ENCODE data around the gene MYL1. TPM values are rescaled to one million over a fixed set of nuclear protein-coding genes. Genes with fewer than 3 reads are reported as not detected.

The MYL1 gene
- total RNA-seq, 1 donor from 2014 or later: not detected

GRCh38 chr2:210268281-210268680 lies 46.7 kb downstream of the MYL1 start:
- intact Hi-C loops (cut with micrococcal nuclease): no loop called here

- intact Hi-C loops (cut with micrococcal nuclease): no loop called here
Observed at GRCh38 chr2:210267698-210268097, 47.3 kb downstream of the MYL1 start.

- intact Hi-C loops (cut with micrococcal nuclease): no loop called here
Observed at GRCh38 chr2:210264282-210264681, 50.7 kb downstream of the MYL1 start.

GRCh38 chr2:210263841-210264240 lies 51.1 kb downstream of the MYL1 start:
- intact Hi-C loops (cut with micrococcal nuclease): no loop called here

- intact Hi-C loops (cut with micrococcal nuclease): no loop called here
Observed at GRCh38 chr2:210262036-210262435, 52.9 kb downstream of the MYL1 start.

GRCh38 chr2:210259687-210260086 lies 55.3 kb downstream of the MYL1 start:
- intact Hi-C loops (cut with micrococcal nuclease): no loop called here

- intact Hi-C loops (cut with micrococcal nuclease): no loop called here
Observed at GRCh38 chr2:210252699-210253606, 62.0 kb downstream of the MYL1 start.

GRCh38 chr2:210250622-210251021 lies 64.4 kb downstream of the MYL1 start:
- intact Hi-C loops (cut with micrococcal nuclease): no loop called here

Other genes starting within 250 kb of the MYL1 start
- 4.8 and 7.9 TPM in 2 replicates for gene KANSL1L, start 143.8 kb downstream of the MYL1 start, total RNA-seq
- gene ACADL, start 89.7 kb downstream of the MYL1 start, total RNA-seq: not detected in 2 replicates
- 33.3 and 35.8 TPM in 2 replicates for gene LANCL1, start 161.6 kb upstream of the MYL1 start, total RNA-seq
- 1.0 and 1.2 TPM in 2 replicates for gene CPS1, start 241.4 kb upstream of the MYL1 start, total RNA-seq

Measured in T-helper 2 cell treated with Interferon-gamma antibody and Interleukin-4, amounts not matched to agents 100 ng/mL and 5 ng/mL, for 36 hours (primary cell).